ENCODE data around the gene ITGA3.

DNA sequence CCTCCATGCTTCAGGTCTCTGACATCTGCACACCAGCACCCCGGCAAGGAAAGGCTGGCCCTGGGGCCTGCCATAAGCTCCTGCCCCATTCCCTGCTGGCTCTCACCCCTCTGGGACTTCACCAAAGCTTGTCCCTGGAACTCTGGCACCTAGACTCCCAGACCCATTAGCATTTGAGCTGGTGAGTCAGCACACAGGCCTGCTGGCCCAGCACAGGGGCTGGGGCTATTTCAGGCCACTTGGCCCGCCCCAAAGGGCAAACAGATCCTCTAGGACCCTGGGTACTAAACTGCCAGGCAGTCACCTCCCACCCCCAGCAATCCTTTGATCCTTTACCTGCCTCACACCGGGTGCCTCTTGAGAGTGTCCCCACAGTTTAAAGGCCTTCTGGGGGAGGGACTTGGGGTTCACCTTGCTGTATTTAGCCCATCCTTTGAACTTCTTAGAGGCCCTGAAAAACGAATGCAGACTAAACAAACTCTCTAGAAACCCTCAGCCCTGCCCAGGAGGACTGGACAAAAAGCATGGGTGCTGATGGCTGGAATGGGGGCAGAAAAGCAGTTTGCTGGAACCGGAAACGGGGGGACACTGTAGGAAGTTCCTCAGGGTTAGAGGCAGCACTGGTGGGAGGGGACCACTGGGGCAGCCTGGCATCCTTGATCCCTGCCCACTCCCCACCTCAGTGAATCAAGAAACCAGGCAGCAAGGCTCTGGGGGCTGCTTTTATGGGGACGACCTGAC lies 77.3 kb downstream of the ITGA3 start:
- TF ChIP-seq, protein P1, sequence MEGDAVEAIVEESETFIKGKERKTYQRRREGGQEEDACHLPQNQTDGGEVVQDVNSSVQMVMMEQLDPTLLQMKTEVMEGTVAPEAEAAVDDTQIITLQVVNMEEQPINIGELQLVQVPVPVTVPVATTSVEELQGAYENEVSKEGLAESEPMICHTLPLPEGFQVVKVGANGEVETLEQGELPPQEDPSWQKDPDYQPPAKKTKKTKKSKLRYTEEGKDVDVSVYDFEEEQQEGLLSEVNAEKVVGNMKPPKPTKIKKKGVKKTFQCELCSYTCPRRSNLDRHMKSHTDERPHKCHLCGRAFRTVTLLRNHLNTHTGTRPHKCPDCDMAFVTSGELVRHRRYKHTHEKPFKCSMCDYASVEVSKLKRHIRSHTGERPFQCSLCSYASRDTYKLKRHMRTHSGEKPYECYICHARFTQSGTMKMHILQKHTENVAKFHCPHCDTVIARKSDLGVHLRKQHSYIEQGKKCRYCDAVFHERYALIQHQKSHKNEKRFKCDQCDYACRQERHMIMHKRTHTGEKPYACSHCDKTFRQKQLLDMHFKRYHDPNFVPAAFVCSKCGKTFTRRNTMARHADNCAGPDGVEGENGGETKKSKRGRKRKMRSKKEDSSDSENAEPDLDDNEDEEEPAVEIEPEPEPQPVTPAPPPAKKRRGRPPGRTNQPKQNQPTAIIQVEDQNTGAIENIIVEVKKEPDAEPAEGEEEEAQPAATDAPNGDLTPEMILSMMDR (IDR thresholded peaks at IDR 0.05), result no peak
- TF ChIP-seq POLR2A (IDR thresholded peaks at IDR 0.05), result no peak
